Measurements from ENCODE around the gene RIMBP2.

Gene RIMBP2

GRCh38 chr12:130433834-130434233 is 282.3 kb downstream of the RIMBP2 start:
- in situ Hi-C loops (cut with HindIII; ENCODE audit: low sequenced_read_pairs) = no loop called here

GRCh38 chr12:130433411-130433810 is 282.7 kb downstream of the RIMBP2 start:
- in situ Hi-C loops (cut with HindIII; ENCODE audit: low sequenced_read_pairs) = no loop called here

GRCh38 chr12:130431176-130431575 is 284.9 kb downstream of the RIMBP2 start:
- in situ Hi-C loops (cut with HindIII; ENCODE audit: low sequenced_read_pairs) = no loop called here

- in situ Hi-C loops (cut with HindIII; ENCODE audit: low sequenced_read_pairs) = no loop called here
Measured at GRCh38 chr12:130429656-130430505, 286.2 kb downstream of the RIMBP2 start.

GRCh38 chr12:130428116-130428515 is 288.0 kb downstream of the RIMBP2 start:
- in situ Hi-C loops (cut with HindIII; ENCODE audit: low sequenced_read_pairs) = no loop called here

GRCh38 chr12:130427381-130427887 is 288.7 kb downstream of the RIMBP2 start:
- in situ Hi-C loops (cut with HindIII; ENCODE audit: low sequenced_read_pairs) = no loop called here

GRCh38 chr12:130425698-130426245 is 290.3 kb downstream of the RIMBP2 start:
- in situ Hi-C loops (cut with HindIII; ENCODE audit: low sequenced_read_pairs) = no loop called here

GRCh38 chr12:130424858-130425697 is 291.0 kb downstream of the RIMBP2 start:
- in situ Hi-C loops (cut with HindIII; ENCODE audit: low sequenced_read_pairs) = no loop called here

- in situ Hi-C loops (cut with HindIII; ENCODE audit: low sequenced_read_pairs) = no loop called here
Measured at GRCh38 chr12:130423991-130424857, 291.9 kb downstream of the RIMBP2 start.

- in situ Hi-C loops (cut with HindIII; ENCODE audit: low sequenced_read_pairs) = no loop called here
Measured at GRCh38 chr12:130423136-130423535, 293.0 kb downstream of the RIMBP2 start.

- in situ Hi-C loops (cut with HindIII; ENCODE audit: low sequenced_read_pairs) = no loop called here
Measured at GRCh38 chr12:130422676-130423075, 293.4 kb downstream of the RIMBP2 start.

GRCh38 chr12:130421896-130422295 is 294.2 kb downstream of the RIMBP2 start:
- in situ Hi-C loops (cut with HindIII; ENCODE audit: low sequenced_read_pairs) = no loop called here

- in situ Hi-C loops (cut with HindIII; ENCODE audit: low sequenced_read_pairs) = no loop called here
Measured at GRCh38 chr12:130420071-130420470, 296.0 kb downstream of the RIMBP2 start.

- in situ Hi-C loops (cut with HindIII; ENCODE audit: low sequenced_read_pairs) = no loop called here
Measured at GRCh38 chr12:130419116-130419515, 297.0 kb downstream of the RIMBP2 start.

GRCh38 chr12:130418251-130418650 is 297.8 kb downstream of the RIMBP2 start:
- in situ Hi-C loops (cut with HindIII; ENCODE audit: low sequenced_read_pairs) = no loop called here

- in situ Hi-C loops (cut with HindIII; ENCODE audit: low sequenced_read_pairs) = no loop called here
Measured at GRCh38 chr12:130414381-130414780, 301.7 kb downstream of the RIMBP2 start.

- in situ Hi-C loops (cut with HindIII; ENCODE audit: low sequenced_read_pairs) = no loop called here
Measured at GRCh38 chr12:130413909-130414308, 302.2 kb downstream of the RIMBP2 start.

GRCh38 chr12:130412384-130412783 is 303.7 kb downstream of the RIMBP2 start:
- in situ Hi-C loops (cut with HindIII; ENCODE audit: low sequenced_read_pairs) = no loop called here

GRCh38 chr12:130405332-130405731 is 310.8 kb downstream of the RIMBP2 start:
- in situ Hi-C loops (cut with HindIII; ENCODE audit: low sequenced_read_pairs) = no loop called here

- in situ Hi-C loops (cut with HindIII; ENCODE audit: low sequenced_read_pairs) = no loop called here
Measured at GRCh38 chr12:130401703-130402102, 314.4 kb downstream of the RIMBP2 start.
